HG03097 (cell line): Measurements from ENCODE around the gene SPPL2B.

Experiments
- ATAC-seq: cut with Tn5 transposase; IDR thresholded peaks from one replicate; pipeline ENCODE4 v1.9.1; 2021; ENCODE audit not compliant: unreplicated experiment, low FRiP score

SPPL2B gene

GRCh38 chr19:2296141-2296540 is 32.3 kb upstream of the SPPL2B start:
- no peak for ATAC-seq

- ATAC-seq = no peak
These were observed 28.0 kb upstream of the SPPL2B start for GRCh38 chr19:2300533-2300932.

- no peak for ATAC-seq
These were observed 25.9 kb upstream of the SPPL2B start for GRCh38 chr19:2302319-2303210.

- ATAC-seq = no peak
These were observed 25.2 kb upstream of the SPPL2B start for GRCh38 chr19:2303211-2303798.

GRCh38 chr19:2305452-2306280 is 22.8 kb upstream of the SPPL2B start:
- ATAC-seq = no peak

GRCh38 chr19:2306281-2306806 is 22.1 kb upstream of the SPPL2B start:
- ATAC-seq = no peak

GRCh38 chr19:2306971-2307370 is 21.5 kb upstream of the SPPL2B start:
- no peak for ATAC-seq

GRCh38 chr19:2307518-2308012 is 20.9 kb upstream of the SPPL2B start:
- ATAC-seq = no peak

GRCh38 chr19:2308114-2308556 is 20.3 kb upstream of the SPPL2B start, which contains the start of gene LINGO3:
Gene LINGO3, minus strand, starts transcription at chr19:2308154. Its CDS starts 16,378 bp downstream, at chr19:2291776.
- ATAC-seq = no peak

- no peak for ATAC-seq
These were observed 18.6 kb upstream of the SPPL2B start for GRCh38 chr19:2309734-2310362.

- no peak for ATAC-seq
These were observed 17.4 kb upstream of the SPPL2B start for GRCh38 chr19:2311093-2311492.

- ATAC-seq = no peak
These were observed 15.5 kb upstream of the SPPL2B start for GRCh38 chr19:2312820-2313501.

GRCh38 chr19:2315121-2315817 is 13.2 kb upstream of the SPPL2B start:
- no peak for ATAC-seq

- ATAC-seq = no peak
These were observed 12.6 kb upstream of the SPPL2B start for GRCh38 chr19:2315818-2316353.

GRCh38 chr19:2317300-2317699 is 11.2 kb upstream of the SPPL2B start:
- no peak for ATAC-seq

- no peak for ATAC-seq
These were observed 10.7 kb upstream of the SPPL2B start for GRCh38 chr19:2317756-2318155.

GRCh38 chr19:2318923-2319322 is 9.6 kb upstream of the SPPL2B start:
- no peak for ATAC-seq

GRCh38 chr19:2319551-2319950 is 8.9 kb upstream of the SPPL2B start:
- no peak for ATAC-seq

GRCh38 chr19:2320049-2320448 is 8.4 kb upstream of the SPPL2B start:
- no peak for ATAC-seq
